Retinal pigment epithelial cell (primary cell): ENCODE measurements around the gene RHOT2.

Experiments used
- DNase-seq: peaks from one replicate; pipeline ENCODE4 v3.0.0-alpha.2; 2010; ENCODE audit warnings: low read depth
- H3K4me3 ChIP-seq: 2 replicates; pipeline ENCODE4 v1.5.1; 2011; ENCODE audit warnings: mild to moderate bottlenecking, low read length, control low read depth, moderate library complexity
- TF ChIP-seq, protein P1 (sequence below): conservative IDR thresholded peaks from 2 replicates; pipeline ENCODE4 v1.5.1; 2011; ENCODE audit warnings: low read depth, low read length, control low read depth, inconsistent platforms

The RHOT2 gene

GRCh38 chr16:629185-629832 lies 38.6 kb upstream of the RHOT2 start:
- TF ChIP-seq, protein P1, sequence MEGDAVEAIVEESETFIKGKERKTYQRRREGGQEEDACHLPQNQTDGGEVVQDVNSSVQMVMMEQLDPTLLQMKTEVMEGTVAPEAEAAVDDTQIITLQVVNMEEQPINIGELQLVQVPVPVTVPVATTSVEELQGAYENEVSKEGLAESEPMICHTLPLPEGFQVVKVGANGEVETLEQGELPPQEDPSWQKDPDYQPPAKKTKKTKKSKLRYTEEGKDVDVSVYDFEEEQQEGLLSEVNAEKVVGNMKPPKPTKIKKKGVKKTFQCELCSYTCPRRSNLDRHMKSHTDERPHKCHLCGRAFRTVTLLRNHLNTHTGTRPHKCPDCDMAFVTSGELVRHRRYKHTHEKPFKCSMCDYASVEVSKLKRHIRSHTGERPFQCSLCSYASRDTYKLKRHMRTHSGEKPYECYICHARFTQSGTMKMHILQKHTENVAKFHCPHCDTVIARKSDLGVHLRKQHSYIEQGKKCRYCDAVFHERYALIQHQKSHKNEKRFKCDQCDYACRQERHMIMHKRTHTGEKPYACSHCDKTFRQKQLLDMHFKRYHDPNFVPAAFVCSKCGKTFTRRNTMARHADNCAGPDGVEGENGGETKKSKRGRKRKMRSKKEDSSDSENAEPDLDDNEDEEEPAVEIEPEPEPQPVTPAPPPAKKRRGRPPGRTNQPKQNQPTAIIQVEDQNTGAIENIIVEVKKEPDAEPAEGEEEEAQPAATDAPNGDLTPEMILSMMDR = no peak
- H3K4me3 ChIP-seq = no peak overlapping the region

GRCh38 chr16:629833-630248 lies 38.1 kb upstream of the RHOT2 start:
- no peak for DNase-seq
- no peak overlapping the region for H3K4me3 ChIP-seq
- TF ChIP-seq, protein P1 = no peak

More at GRCh38 chr16:629185-629832, 38.6 kb upstream of the RHOT2 start:
- no peak for DNase-seq

GRCh38 chr16:630249-630814 lies 37.6 kb upstream of the RHOT2 start:
- H3K4me3 ChIP-seq = no peak overlapping the region
- no peak for DNase-seq
- TF ChIP-seq, protein P1 = no peak

GRCh38 chr16:630815-631405 lies 37.0 kb upstream of the RHOT2 start, which contains the start of gene WFIKKN1:
WFIKKN1 (plus strand) TSS chr16:630985; CDS start chr16:631254, 269 bp downstream.
- no peak for DNase-seq
- TF ChIP-seq, protein P1 = no peak
- H3K4me3 ChIP-seq = peak within 1 kb of the TSS; percentile 15

DNA sequence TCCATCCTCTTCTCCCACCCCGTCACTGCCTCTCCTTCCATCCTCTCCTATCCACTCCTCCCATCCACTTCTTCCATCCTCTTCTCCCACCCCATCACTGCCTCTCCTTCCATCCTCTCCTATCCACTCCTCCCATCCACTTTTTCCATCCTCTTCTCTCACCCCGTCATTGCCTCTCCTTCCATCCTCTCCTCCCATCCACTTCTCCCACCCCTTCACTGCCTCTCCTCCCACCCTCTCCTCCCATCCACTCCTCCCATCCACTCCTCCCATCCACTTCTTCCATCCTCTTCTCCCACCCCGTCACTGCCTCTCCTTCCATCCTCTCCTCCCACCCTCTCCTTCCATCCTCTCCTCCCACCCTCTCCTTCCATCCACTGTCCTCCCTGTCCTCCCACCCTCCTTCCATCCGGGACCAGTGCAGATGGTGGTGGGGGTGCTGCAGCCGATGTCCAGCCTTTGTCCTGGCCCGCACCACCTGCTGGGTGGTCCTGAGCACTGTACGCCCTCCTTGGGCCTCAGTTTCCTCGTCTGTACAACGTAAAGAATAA lies 36.0 kb upstream of the RHOT2 start:
- H3K4me3 ChIP-seq = no peak overlapping the region

DNA sequence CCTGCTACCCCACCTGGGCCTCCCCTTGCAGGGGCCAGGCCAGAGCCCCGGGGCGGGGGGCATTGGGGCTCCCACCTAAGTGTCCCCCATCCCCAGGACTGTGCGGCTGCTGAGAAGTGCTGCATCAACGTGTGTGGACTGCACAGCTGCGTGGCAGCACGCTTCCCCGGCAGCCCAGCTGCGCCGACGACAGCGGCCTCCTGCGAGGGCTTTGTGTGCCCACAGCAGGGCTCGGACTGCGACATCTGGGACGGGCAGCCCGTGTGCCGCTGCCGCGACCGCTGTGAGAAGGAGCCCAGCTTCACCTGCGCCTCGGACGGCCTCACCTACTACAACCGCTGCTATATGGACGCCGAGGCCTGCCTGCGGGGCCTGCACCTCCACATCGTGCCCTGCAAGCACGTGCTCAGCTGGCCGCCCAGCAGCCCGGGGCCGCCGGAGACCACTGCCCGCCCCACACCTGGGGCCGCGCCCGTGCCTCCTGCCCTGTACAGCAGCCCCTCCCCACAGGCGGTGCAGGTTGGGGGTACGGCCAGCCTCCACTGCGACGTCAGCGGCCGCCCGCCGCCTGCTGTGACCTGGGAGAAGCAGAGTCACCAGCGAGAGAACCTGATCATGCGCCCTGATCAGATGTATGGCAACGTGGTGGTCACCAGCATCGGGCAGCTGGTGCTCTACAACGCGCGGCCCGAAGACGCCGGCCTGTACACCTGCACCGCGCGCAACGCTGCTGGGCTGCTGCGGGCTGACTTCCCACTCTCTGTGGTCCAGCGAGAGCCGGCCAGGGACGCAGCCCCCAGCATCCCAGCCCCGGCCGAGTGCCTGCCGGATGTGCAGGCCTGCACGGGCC lies 35.2 kb upstream of the RHOT2 start:
- H3K4me3 ChIP-seq = no peak overlapping the region
- TF ChIP-seq, protein P1 = no peak
- DNase-seq = no peak

More for the DNA sequence above, 36.0 kb upstream of the RHOT2 start:
- TF ChIP-seq, protein P1 = no peak
- DNase-seq = no peak
